Suprapubic skin (tissue), 4 donors: ENCODE data around the gene AP4E1. TPM values are rescaled to one million over a fixed set of nuclear protein-coding genes. Genes with fewer than 3 reads are reported as not detected.
"Not testable (repeated sequence)": the region's sequence is repeated elsewhere in the genome, so short reads cannot be mapped to it uniquely, and the experiment has no call there.

ENCODE experiments used
- DNase-seq, 2 donors: peaks; one replicate each; pipeline ENCODE4 v3.0.0-alpha.2; 2019; ENCODE audit warnings: low spot score in 2 of 2
- H3K27ac ChIP-seq: fragments of 200-600 bp; sonication (generic); one replicate; pipeline ENCODE4 v1.5.1; 2019
- H3K27me3 ChIP-seq: fragments of 200-600 bp; sonication (generic); one replicate; pipeline ENCODE4 v1.5.1; 2019
- H3K36me3 ChIP-seq: fragments of 200-600 bp; sonication (generic); one replicate; pipeline ENCODE4 v1.5.1; 2019
- H3K4me1 ChIP-seq: fragments of 200-600 bp; sonication (generic); one replicate; pipeline ENCODE4 v1.5.1; 2019
- H3K4me3 ChIP-seq: fragments of 200-600 bp; sonication (generic); one replicate; pipeline ENCODE4 v1.5.1; 2019; ENCODE audit warnings: mild to moderate bottlenecking
- H3K9me3 ChIP-seq: fragments of 200-600 bp; sonication (generic); one replicate; pipeline ENCODE4 v1.5.1; 2019
- CTCF ChIP-seq, 2 donors: fragments of 200-600 bp in 1 of 2; fragments of 450-650 bp in 1 of 2; sonication (generic) in 1 of 2; IDR thresholded peaks; one replicate each; pipeline ENCODE4 v1.5.1; 2016 to 2019; ENCODE audit warnings: antibody characterized with exemption in 2 of 2, mild to moderate bottlenecking in 1 of 2, moderate library complexity in 1 of 2
- EP300 ChIP-seq: sonication (generic); formaldehyde crosslinking; IDR thresholded peaks from one replicate; pipeline ENCODE4 v1.6.1; 2017; ENCODE audit warnings: antibody characterized with exemption
- POLR2A ChIP-seq, 2 donors: fragments of 450-650 bp; IDR thresholded peaks; one replicate each; pipeline ENCODE4 v1.6.1; 2017; ENCODE audit warnings: antibody characterized with exemption in 2 of 2, mild to moderate bottlenecking in 2 of 2, moderate library complexity in 2 of 2
- POLR2AphosphoS5 ChIP-seq, 3 donors: sonication (generic); formaldehyde crosslinking; IDR thresholded peaks; one replicate each; pipeline ENCODE4 v1.6.1; 2017; ENCODE audit warnings: antibody characterized with exemption in 3 of 3
- WGBS: methylation state at CpG from one replicate; pipeline ENCODE4 v1.1.5; 2018; 5-methylcytosine and 5-hydroxymethylcytosine counted together
- total RNA-seq, 4 donors: library from RNA; depleted of rRNA; stranded (reverse); fragments of >200 nt; gene quantifications; one replicate each; pipeline ENCODE4 v1.1.0, GENCODE V29; 2016

The AP4E1 gene
- total RNA-seq, 4 donors from 2014 or later, result 12.7 to 18.7 (median 13.0) TPM

GRCh38 chr15:50916400-50916799 lies 7.9 kb downstream of the AP4E1 start:
- peaks cover 45% of the 10 kb centered on the region for H3K36me3 ChIP-seq

GRCh38 chr15:50919359-50919758 lies 10.9 kb downstream of the AP4E1 start:
- H3K27me3 ChIP-seq, H3K27ac ChIP-seq, H3K9me3 ChIP-seq, DNase-seq, H3K4me3 ChIP-seq, H3K4me1 ChIP-seq: not testable (repeated sequence)
- 93% methylated on average over 4 of the region's 4 CpGs for WGBS
- peaks cover 28% of the 10 kb centered on the region for H3K36me3 ChIP-seq

More at GRCh38 chr15:50916400-50916799, 7.9 kb downstream of the AP4E1 start:
- no peaks in the 10 kb centered on the region for H3K27me3 ChIP-seq
- no peak for TF ChIP-seq POLR2A (IDR thresholded peaks at IDR 0.05)
- no peak overlapping the region for H3K4me3 ChIP-seq
- H3K27ac ChIP-seq, result no peak overlapping the region
- H3K9me3 ChIP-seq, result no peaks in the 10 kb centered on the region
- no peaks in the 10 kb centered on the region for H3K4me1 ChIP-seq
- 92% methylated on average over 4 of the region's 4 CpGs for WGBS
- DNase-seq, result no peak

- H3K9me3 ChIP-seq, result no peaks in the 10 kb centered on the region
- WGBS, result 84% methylated on average over 1 of the region's 1 CpG
- DNase-seq, result no peak
- H3K4me1 ChIP-seq, result no peaks in the 10 kb centered on the region
- no peak overlapping the region for H3K27ac ChIP-seq
- H3K27me3 ChIP-seq, result no peaks in the 10 kb centered on the region
- H3K36me3 ChIP-seq, result peaks cover 50% of the 10 kb centered on the region
- no peak overlapping the region for H3K4me3 ChIP-seq
- TF ChIP-seq EP300, result no peak
- no peak for TF ChIP-seq POLR2AphosphoS5 (IDR thresholded peaks at IDR 0.05)
- no peak for TF ChIP-seq POLR2A (IDR thresholded peaks at IDR 0.05)
- TF ChIP-seq CTCF (IDR thresholded peaks at IDR 0.05), result no peak
Measured at GRCh38 chr15:50925281-50925680, 16.8 kb downstream of the AP4E1 start.

- no peaks in the 10 kb centered on the region for H3K9me3 ChIP-seq
- no peaks in the 10 kb centered on the region for H3K4me1 ChIP-seq
- no peaks in the 10 kb centered on the region for H3K27me3 ChIP-seq
- no peak for DNase-seq
- 97% methylated on average over 1 of the region's 1 CpG for WGBS
- no peak overlapping the region for H3K4me3 ChIP-seq
- no peak for TF ChIP-seq CTCF (IDR thresholded peaks at IDR 0.05)
- TF ChIP-seq POLR2AphosphoS5 (IDR thresholded peaks at IDR 0.05), result no peak
- no peak for TF ChIP-seq EP300
- TF ChIP-seq POLR2A (IDR thresholded peaks at IDR 0.05), result no peak
- no peak overlapping the region for H3K27ac ChIP-seq
- H3K36me3 ChIP-seq, result peaks cover 62% of the 10 kb centered on the region
Measured at GRCh38 chr15:50929062-50929461, 20.6 kb downstream of the AP4E1 start.

- Histone ChIP-seq H3K27ac (no peak overlapping the region), H3K36me3 (peaks cover 55% of the 10 kb centered on the region), H3K27me3 (no peaks in the 10 kb centered on the region), H3K4me1 (no peaks in the 10 kb centered on the region), H3K9me3 (no peaks in the 10 kb centered on the region), H3K4me3 (no peak overlapping the region)
- DNase-seq, result no peak
- 95% methylated on average over 1 of the region's 1 CpG for WGBS
- TF ChIP-seq CTCF (IDR thresholded peaks at IDR 0.05) (no peak), EP300 (no peak), POLR2A (IDR thresholded peaks at IDR 0.05) (no peak), POLR2AphosphoS5 (IDR thresholded peaks at IDR 0.05) (no peak)
Measured at GRCh38 chr15:50930792-50931191, 22.3 kb downstream of the AP4E1 start.

GRCh38 chr15:50933341-50933740 lies 24.9 kb downstream of the AP4E1 start:
- TF ChIP-seq EP300, result no peak
- no peak for TF ChIP-seq POLR2A (IDR thresholded peaks at IDR 0.05)
- no peak for TF ChIP-seq POLR2AphosphoS5 (IDR thresholded peaks at IDR 0.05)
- no peak for TF ChIP-seq CTCF (IDR thresholded peaks at IDR 0.05)
- Histone ChIP-seq H3K9me3 (no peaks in the 10 kb centered on the region), H3K27ac (no peak overlapping the region), H3K36me3 (peaks cover 44% of the 10 kb centered on the region), H3K4me1 (no peaks in the 10 kb centered on the region), H3K27me3 (no peaks in the 10 kb centered on the region), H3K4me3 (no peak overlapping the region)
- DNase-seq, result no peak
- WGBS, result 91% methylated on average over 1 of the region's 1 CpG
